Loucy (cell line): Measurements from ENCODE around the gene INPP4B.

ENCODE experiments used
- H2AFZ ChIP-seq: fragments of 200-600 bp; sonication (generic); 2 replicates; pipeline ENCODE4 v1.6.0; 2016; ENCODE audit warnings: antibody characterized with exemption, mild to moderate bottlenecking, low read length, moderate library complexity
- H3F3A ChIP-seq: fragments of 200-600 bp; 2 replicates; pipeline ENCODE4 v1.6.0; 2016; ENCODE audit warnings: antibody characterized with exemption, low read depth, mild to moderate bottlenecking
- H3K27me3 ChIP-seq: fragments of 200-600 bp; sonication (generic); 2 replicates; pipeline ENCODE4 v1.6.1; 2014; ENCODE audit warnings: low read length, mild to moderate bottlenecking; ENCODE audit not compliant: insufficient read depth, poor library complexity, severe bottlenecking
- H3K36me3 ChIP-seq: fragments of 200-600 bp; sonication (generic); 2 replicates; pipeline ENCODE4 v1.6.1; 2016; ENCODE audit warnings: low read length; ENCODE audit not compliant: insufficient read depth
- H3K4me1 ChIP-seq: fragments of 200-600 bp; sonication (generic); 2 replicates; pipeline ENCODE4 v1.5.1; 2014; ENCODE audit warnings: low read length, mild to moderate bottlenecking; ENCODE audit not compliant: insufficient read depth, poor library complexity, severe bottlenecking
- H3K4me2 ChIP-seq: fragments of 200-600 bp; sonication (generic); 2 replicates; pipeline ENCODE4 v1.6.0; 2014; ENCODE audit warnings: antibody characterized with exemption, low read length, low read depth, mild to moderate bottlenecking; ENCODE audit not compliant: poor library complexity, severe bottlenecking
- H3K4me3 ChIP-seq: fragments of 200-600 bp; sonication (generic); 2 replicates; pipeline ENCODE4 v1.5.1; 2014; ENCODE audit warnings: low read length, mild to moderate bottlenecking, mixed read lengths; ENCODE audit not compliant: poor library complexity, severe bottlenecking
- H3K79me2 ChIP-seq: fragments of 200-600 bp; sonication (generic); 2 replicates; pipeline ENCODE4 v1.6.1; 2014; ENCODE audit warnings: low read length; ENCODE audit not compliant: insufficient read depth
- H3K9ac ChIP-seq: fragments of 200-600 bp; sonication (generic); 2 replicates; pipeline ENCODE4 v1.6.0; 2014; ENCODE audit warnings: mild to moderate bottlenecking, low read depth, low read length, moderate library complexity; ENCODE audit not compliant: poor library complexity, severe bottlenecking
- H3K9me2 ChIP-seq: fragments of 200-600 bp; sonication (generic); replicated peaks from 2 replicates; pipeline ENCODE4 v1.6.1; 2016; ENCODE audit warnings: low read depth, low read length, mixed read lengths
- H3K9me3 ChIP-seq: fragments of 200-600 bp; sonication (generic); 2 replicates; pipeline ENCODE4 v1.6.1; 2014; ENCODE audit warnings: mild to moderate bottlenecking, antibody characterized with exemption, low read length, low read depth; ENCODE audit not compliant: insufficient read depth
- H4K20me1 ChIP-seq: fragments of 200-600 bp; sonication (generic); 2 replicates; pipeline ENCODE4 v1.6.0; 2014; ENCODE audit warnings: antibody characterized with exemption, low read length, mild to moderate bottlenecking; ENCODE audit not compliant: insufficient read depth, poor library complexity, severe bottlenecking
- EZH2phosphoT487 ChIP-seq: fragments of 200-600 bp; IDR thresholded peaks from 2 replicates; pipeline ENCODE4 v1.6.1; 2018; ENCODE audit warnings: antibody characterized with exemption, mild to moderate bottlenecking, moderate library complexity, borderline replicate concordance
- TF ChIP-seq, protein P1 (sequence below): fragments of 200-600 bp; sonication (generic); conservative IDR thresholded peaks from 2 replicates; pipeline ENCODE4 v1.5.1; 2014; ENCODE audit warnings: mild to moderate bottlenecking, antibody characterized with exemption, low read length

The INPP4B gene

DNA sequence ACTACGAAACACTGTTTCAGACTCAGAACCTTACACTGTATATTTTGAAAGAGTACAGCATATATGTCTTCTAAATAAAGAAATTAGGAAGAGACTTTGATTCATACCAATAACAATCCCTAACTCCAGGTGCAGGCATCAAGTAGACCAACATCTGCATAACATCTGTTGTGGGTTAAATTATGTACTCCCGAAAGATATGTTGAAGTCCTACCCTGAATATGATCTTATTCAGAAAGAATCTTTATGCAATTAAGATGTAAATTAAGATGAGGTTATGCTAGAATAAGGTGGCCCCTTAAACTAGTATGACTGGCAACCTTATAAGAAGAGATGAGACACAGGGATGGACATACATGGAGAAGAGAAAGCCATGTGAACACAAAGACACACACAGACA is 117.9 kb downstream of the INPP4B start:
- no peaks in the 10 kb centered on the region for H3F3A ChIP-seq
- H3K4me1 ChIP-seq: peaks cover 31% of the 10 kb centered on the region
- no peaks in the 10 kb centered on the region for H3K36me3 ChIP-seq
- H3K9me2 ChIP-seq: no peaks in the 10 kb centered on the region
- TF ChIP-seq EZH2phosphoT487: no peak
- TF ChIP-seq, protein P1, sequence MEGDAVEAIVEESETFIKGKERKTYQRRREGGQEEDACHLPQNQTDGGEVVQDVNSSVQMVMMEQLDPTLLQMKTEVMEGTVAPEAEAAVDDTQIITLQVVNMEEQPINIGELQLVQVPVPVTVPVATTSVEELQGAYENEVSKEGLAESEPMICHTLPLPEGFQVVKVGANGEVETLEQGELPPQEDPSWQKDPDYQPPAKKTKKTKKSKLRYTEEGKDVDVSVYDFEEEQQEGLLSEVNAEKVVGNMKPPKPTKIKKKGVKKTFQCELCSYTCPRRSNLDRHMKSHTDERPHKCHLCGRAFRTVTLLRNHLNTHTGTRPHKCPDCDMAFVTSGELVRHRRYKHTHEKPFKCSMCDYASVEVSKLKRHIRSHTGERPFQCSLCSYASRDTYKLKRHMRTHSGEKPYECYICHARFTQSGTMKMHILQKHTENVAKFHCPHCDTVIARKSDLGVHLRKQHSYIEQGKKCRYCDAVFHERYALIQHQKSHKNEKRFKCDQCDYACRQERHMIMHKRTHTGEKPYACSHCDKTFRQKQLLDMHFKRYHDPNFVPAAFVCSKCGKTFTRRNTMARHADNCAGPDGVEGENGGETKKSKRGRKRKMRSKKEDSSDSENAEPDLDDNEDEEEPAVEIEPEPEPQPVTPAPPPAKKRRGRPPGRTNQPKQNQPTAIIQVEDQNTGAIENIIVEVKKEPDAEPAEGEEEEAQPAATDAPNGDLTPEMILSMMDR: no peak
- no peaks in the 10 kb centered on the region for H3K9me3 ChIP-seq
- no peak overlapping the region for H3K4me2 ChIP-seq
- H3K79me2 ChIP-seq: no peaks in the 10 kb centered on the region
- no peaks in the 10 kb centered on the region for H4K20me1 ChIP-seq
- no peak overlapping the region for H3K9ac ChIP-seq
- H3K4me3 ChIP-seq: no peak overlapping the region
- H3K27me3 ChIP-seq: no peaks in the 10 kb centered on the region
- H2AFZ ChIP-seq: no peak overlapping the region

DNA sequence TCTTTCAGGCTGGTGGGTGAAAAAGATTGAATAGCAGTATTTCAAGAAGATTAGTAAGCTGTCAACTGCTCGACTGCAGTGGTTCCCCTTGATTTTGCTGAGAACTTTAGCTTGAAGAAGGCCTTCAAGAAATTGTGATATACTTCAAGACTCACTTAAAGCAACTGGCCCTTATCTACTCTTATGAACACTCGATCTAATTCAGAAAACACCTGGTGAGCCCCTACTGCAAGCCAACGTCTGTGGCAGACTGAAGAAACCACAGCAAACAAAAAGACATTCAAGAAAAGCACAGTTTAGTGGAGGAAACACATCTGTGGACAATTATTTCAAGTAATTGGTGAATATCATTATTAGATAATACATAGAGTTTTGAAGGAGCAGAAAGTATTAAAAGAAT is 119.0 kb downstream of the INPP4B start:
- Histone ChIP-seq H3K79me2 (no peaks in the 10 kb centered on the region), H3F3A (no peaks in the 10 kb centered on the region), H2AFZ (no peak overlapping the region), H3K4me2 (no peak overlapping the region), H3K27me3 (no peaks in the 10 kb centered on the region), H3K4me1 (peaks cover 31% of the 10 kb centered on the region), H3K9me3 (no peaks in the 10 kb centered on the region), H3K4me3 (no peak overlapping the region), H3K36me3 (no peaks in the 10 kb centered on the region), H4K20me1 (no peaks in the 10 kb centered on the region), H3K9me2 (no peaks in the 10 kb centered on the region), H3K9ac (no peak overlapping the region)
- no peak for TF ChIP-seq EZH2phosphoT487
- TF ChIP-seq, protein P1: no peak

DNA sequence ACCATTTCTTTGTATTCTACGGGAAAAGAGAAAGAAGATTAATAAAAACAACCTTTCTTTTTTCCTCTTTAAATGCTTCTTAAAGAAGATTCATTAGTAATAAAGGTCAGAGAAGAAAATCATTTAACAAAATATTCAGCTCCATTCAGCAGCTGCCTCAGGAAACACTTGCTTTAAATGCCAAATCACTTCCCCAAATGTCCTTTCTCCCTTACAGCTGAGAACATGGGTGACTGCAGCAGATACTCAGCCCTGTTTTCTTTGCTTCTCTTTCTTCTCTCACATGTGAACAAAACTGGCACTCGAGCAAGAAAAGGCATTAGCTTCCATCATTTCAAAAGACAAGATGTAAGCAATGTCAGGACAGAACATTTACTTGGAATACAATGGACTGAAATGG is 120.2 kb downstream of the INPP4B start:
- H3K9ac ChIP-seq: no peak overlapping the region
- no peak overlapping the region for H3K4me3 ChIP-seq
- no peak overlapping the region for H3K4me2 ChIP-seq
- no peaks in the 10 kb centered on the region for H3F3A ChIP-seq
- H3K27me3 ChIP-seq: no peaks in the 10 kb centered on the region
- H3K9me3 ChIP-seq: no peaks in the 10 kb centered on the region
- no peaks in the 10 kb centered on the region for H3K79me2 ChIP-seq
- peaks cover 24% of the 10 kb centered on the region for H3K4me1 ChIP-seq
- H4K20me1 ChIP-seq: no peaks in the 10 kb centered on the region
- no peaks in the 10 kb centered on the region for H3K9me2 ChIP-seq
- TF ChIP-seq, protein P1: no peak
- TF ChIP-seq EZH2phosphoT487: no peak
- H2AFZ ChIP-seq: peak overlapping the region; percentile 9; the same call in 1 of the 2 replicates
- H3K36me3 ChIP-seq: no peaks in the 10 kb centered on the region
